ENCODE results near the gene TIMM50. TPM values are rescaled to one million over a fixed set of nuclear protein-coding genes. Genes with fewer than 3 reads are reported as not detected.

TIMM50 gene
- total RNA-seq, 1 experiment from 2014 or later, result 174 TPM

GRCh38 chr19:39463403-39463802 is 17.2 kb upstream of the TIMM50 start:
- Histone ChIP-seq H3K27ac (ENCODE audit: low read depth, low read length, poor library complexity, severe bottlenecking) (no peak overlapping the region), H3K9me3 (ENCODE audit: low read depth, low read length, poor library complexity, severe bottlenecking) (no peaks in the 10 kb centered on the region), H3K36me3 (ENCODE audit: insufficient read depth, low read length, poor library complexity, severe bottlenecking) (peaks cover 70% of the 10 kb centered on the region), H3K27me3 (replicated peaks; ENCODE audit: insufficient read depth, low read depth, low read length, poor library complexity) (no peaks in the 10 kb centered on the region), H3K4me3 (ENCODE audit: low read depth, low read length, poor library complexity, severe bottlenecking) (no peak overlapping the region), H3K4me1 (ENCODE audit: insufficient read depth, low read length, poor library complexity, severe bottlenecking) (no peaks in the 10 kb centered on the region)
- CTCF ChIA-PET, result no interaction called here
- no TSS peak for BruUV-seq (replicated peaks)
- POLR2A ChIA-PET (ENCODE audit: low non-redundant PET), result no interaction called here
- DNase-seq (ENCODE audit: low spot score), result no peak
- TF ChIP-seq, protein P1, sequence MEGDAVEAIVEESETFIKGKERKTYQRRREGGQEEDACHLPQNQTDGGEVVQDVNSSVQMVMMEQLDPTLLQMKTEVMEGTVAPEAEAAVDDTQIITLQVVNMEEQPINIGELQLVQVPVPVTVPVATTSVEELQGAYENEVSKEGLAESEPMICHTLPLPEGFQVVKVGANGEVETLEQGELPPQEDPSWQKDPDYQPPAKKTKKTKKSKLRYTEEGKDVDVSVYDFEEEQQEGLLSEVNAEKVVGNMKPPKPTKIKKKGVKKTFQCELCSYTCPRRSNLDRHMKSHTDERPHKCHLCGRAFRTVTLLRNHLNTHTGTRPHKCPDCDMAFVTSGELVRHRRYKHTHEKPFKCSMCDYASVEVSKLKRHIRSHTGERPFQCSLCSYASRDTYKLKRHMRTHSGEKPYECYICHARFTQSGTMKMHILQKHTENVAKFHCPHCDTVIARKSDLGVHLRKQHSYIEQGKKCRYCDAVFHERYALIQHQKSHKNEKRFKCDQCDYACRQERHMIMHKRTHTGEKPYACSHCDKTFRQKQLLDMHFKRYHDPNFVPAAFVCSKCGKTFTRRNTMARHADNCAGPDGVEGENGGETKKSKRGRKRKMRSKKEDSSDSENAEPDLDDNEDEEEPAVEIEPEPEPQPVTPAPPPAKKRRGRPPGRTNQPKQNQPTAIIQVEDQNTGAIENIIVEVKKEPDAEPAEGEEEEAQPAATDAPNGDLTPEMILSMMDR (conservative IDR thresholded peaks at IDR 0.05; ENCODE audit: low read depth, low read length), result no peak
- no peak for TF ChIP-seq EZH2 (IDR thresholded peaks at IDR 0.05; ENCODE audit: borderline replicate concordance, low read depth, low read length, poor library complexity, severe bottlenecking)
- intact Hi-C loops (cut with micrococcal nuclease; ENCODE audit: unreplicated experiment), result no loop called here

- POLR2A ChIA-PET (ENCODE audit: low non-redundant PET), result no interaction called here
- intact Hi-C loops (cut with micrococcal nuclease; ENCODE audit: unreplicated experiment), result no loop called here
- no TSS peak for BruUV-seq (replicated peaks)
These were observed 14.5 kb upstream of the TIMM50 start for GRCh38 chr19:39465956-39466747.

GRCh38 chr19:39467941-39468340 is 12.7 kb upstream of the TIMM50 start:
- Histone ChIP-seq H3K4me3 (ENCODE audit: low read depth, low read length, poor library complexity, severe bottlenecking) (no peak overlapping the region), H3K27me3 (replicated peaks; ENCODE audit: insufficient read depth, low read depth, low read length, poor library complexity) (no peaks in the 10 kb centered on the region), H3K9me3 (ENCODE audit: low read depth, low read length, poor library complexity, severe bottlenecking) (no peaks in the 10 kb centered on the region), H3K4me1 (ENCODE audit: insufficient read depth, low read length, poor library complexity, severe bottlenecking) (no peaks in the 10 kb centered on the region), H3K27ac (ENCODE audit: low read depth, low read length, poor library complexity, severe bottlenecking) (no peak overlapping the region), H3K36me3 (ENCODE audit: insufficient read depth, low read length, poor library complexity, severe bottlenecking) (peaks cover 85% of the 10 kb centered on the region)
- BruUV-seq (replicated peaks), result no TSS peak
- intact Hi-C loops (cut with micrococcal nuclease; ENCODE audit: unreplicated experiment), result no loop called here
- TF ChIP-seq, protein P1 (conservative IDR thresholded peaks at IDR 0.05; ENCODE audit: low read depth, low read length), result no peak
- TF ChIP-seq EZH2 (IDR thresholded peaks at IDR 0.05; ENCODE audit: borderline replicate concordance, low read depth, low read length, poor library complexity, severe bottlenecking), result no peak
- ChIA-PET CTCF (interaction anchor here (0.7 kb wide), 1 partner anchor 30 kb away, joined by 3 read pairs; no protein-coding TSS in a partner anchor), POLR2A (ENCODE audit: low non-redundant PET) (no interaction called here)
- DNase-seq (ENCODE audit: low spot score), result no peak

More at GRCh38 chr19:39465956-39466747, 14.5 kb upstream of the TIMM50 start:
- H3K4me1 ChIP-seq (ENCODE audit: insufficient read depth, low read length, poor library complexity, severe bottlenecking), result no peaks in the 10 kb centered on the region
- H3K36me3 ChIP-seq (ENCODE audit: insufficient read depth, low read length, poor library complexity, severe bottlenecking), result peaks cover 75% of the 10 kb centered on the region
- H3K9me3 ChIP-seq (ENCODE audit: low read depth, low read length, poor library complexity, severe bottlenecking), result no peaks in the 10 kb centered on the region
- no peak overlapping the region for H3K4me3 ChIP-seq (ENCODE audit: low read depth, low read length, poor library complexity, severe bottlenecking)
- TF ChIP-seq, protein P1 (conservative IDR thresholded peaks at IDR 0.05; ENCODE audit: low read depth, low read length), result no peak
- no peak for TF ChIP-seq EZH2 (IDR thresholded peaks at IDR 0.05; ENCODE audit: borderline replicate concordance, low read depth, low read length, poor library complexity, severe bottlenecking)
- H3K27me3 ChIP-seq (replicated peaks; ENCODE audit: insufficient read depth, low read depth, low read length, poor library complexity), result no peaks in the 10 kb centered on the region
- CTCF ChIA-PET, result no interaction called here
- H3K27ac ChIP-seq (ENCODE audit: low read depth, low read length, poor library complexity, severe bottlenecking), result no peak overlapping the region
- DNase-seq (ENCODE audit: low spot score), result no peak

All from A673 (cell line).